ENCODE measurements around the gene ZFAND2A.
"Not testable (repeated sequence)": the region's sequence is repeated elsewhere in the genome, so short reads cannot be mapped to it uniquely, and the experiment has no call there.

ZFAND2A gene

GRCh38 chr7:1159891-1160669 lies at the start of gene ZFAND2A:
TSS of gene ZFAND2A (minus strand) at chr7:1160196. CDS start at chr7:1158212, 1,984 bp downstream.
- DNase-seq, result peak; percentile 98 to 99

DNA sequence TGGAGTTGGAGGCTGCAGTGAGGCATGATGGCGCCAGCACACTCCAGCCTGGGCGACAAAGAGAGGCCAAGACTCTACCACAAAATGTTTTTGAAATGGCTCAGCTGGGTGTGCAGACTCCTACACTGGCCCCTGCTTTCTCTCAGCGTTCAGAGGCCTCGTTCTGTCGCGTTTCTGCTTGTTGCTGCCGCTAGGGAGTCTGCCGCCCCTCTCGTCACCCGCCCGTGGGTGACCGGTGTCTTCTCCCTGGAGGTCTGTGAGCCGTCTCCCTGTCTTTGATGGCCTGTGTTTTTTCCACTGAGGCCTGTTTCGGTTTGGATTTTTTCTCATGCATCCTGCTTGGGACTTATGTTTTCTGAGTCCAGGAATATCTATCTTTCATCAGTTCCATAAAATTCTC lies 49.1 kb upstream of the ZFAND2A start:
- DNase-seq, result no peak

DNA sequence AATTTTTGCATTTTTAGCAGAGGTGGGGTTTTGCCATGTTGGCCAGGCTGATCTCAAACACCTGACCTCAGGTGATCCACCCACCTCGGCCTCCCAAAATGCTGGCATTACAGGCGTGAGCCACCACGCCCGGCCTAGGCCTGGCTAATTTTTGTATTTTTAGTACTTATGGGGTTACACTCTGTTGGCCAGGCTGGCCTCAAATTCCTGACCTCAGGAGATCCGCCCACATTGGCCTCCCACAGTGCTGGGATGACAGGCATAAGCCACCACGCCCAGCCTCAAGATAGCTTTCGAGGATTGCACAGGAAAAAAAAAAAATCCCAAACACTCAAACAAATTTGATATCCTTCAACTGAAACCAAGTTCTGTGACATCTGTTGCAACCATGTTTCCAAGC lies 45.7 kb upstream of the ZFAND2A start:
- DNase-seq, result not testable (repeated sequence)

DNA sequence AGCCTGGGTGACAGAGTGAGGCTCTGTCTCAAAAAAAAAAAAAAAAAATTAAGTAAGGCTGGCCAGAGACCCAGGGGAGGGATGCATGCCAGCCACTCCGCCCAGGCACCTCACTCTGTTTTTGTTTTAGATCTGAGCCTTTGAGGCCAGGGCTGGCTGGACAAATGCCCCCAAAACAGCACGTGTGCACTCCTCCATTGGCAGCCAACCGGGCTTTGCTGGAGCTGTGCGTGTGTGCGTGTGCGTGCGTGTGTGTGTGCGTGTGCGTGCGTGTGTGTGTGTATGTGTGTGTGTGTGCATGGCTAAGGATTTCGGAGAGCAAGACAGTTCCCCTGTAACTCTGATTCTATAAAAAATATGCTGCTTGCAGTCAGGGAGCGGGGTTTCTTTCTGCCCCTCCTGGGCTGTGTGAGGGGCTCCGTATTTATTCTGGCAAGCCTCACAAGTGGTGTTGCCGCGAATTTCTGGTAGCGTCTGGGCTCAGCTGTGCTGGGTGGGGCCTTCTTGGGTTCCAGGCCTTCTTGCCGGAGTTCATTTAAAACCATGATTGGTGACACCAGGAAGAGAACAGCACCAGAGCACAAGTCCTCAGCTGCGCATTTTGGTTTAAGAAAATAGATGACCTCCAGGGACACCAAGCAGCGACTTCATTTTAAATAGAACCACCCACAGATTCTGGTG lies 44.6 kb upstream of the ZFAND2A start:
- no peak for DNase-seq

DNA sequence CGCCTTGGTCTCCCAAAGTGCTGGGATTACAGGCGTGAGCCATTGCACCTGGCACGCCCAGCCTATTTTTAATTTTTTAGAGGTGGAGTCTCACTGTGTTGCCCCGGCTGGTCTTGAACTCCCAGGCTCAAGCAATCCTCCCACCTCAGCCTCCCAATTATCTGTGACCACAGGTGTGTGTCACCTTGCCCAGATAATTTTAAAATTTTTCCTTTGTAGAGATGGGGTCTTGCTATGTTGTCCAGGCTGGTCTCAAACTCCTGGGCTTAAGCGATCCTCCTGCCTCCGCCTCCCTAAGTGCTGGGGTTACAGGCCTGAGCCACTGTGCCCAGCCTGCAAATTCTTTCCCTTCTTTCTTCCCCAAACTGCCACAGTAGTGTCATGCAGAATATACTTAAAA lies 42.9 kb upstream of the ZFAND2A start:
- DNase-seq, result not testable (repeated sequence)

GRCh38 chr7:1201916-1202315 lies 41.9 kb upstream of the ZFAND2A start:
- DNase-seq, result no peak

DNA sequence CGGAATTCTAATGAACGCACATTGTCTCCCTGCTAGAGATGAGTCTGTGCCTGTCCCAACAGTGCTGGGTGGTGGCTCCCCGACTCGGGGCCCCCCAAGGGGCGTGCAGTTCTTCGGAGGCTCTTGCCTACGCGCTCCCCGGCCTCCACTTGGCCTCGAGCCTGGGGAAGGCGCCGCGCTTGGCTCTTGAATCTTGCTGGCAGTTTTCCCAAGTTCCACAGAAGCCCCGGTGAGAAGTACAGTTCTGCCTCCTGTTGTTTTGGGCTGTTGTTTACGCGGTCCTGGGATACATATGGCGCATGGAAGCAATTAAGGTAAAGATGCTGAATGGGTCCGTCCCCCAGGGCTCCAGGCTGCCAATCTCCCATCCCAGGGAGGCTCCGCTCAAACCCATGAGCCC lies 40.0 kb upstream of the ZFAND2A start:
- no peak for DNase-seq

- no peak for DNase-seq
Observed at GRCh38 chr7:1197997-1198625, 38.1 kb upstream of the ZFAND2A start.

- DNase-seq, result no peak
Observed at GRCh38 chr7:1196950-1197349, 37.0 kb upstream of the ZFAND2A start.

DNA sequence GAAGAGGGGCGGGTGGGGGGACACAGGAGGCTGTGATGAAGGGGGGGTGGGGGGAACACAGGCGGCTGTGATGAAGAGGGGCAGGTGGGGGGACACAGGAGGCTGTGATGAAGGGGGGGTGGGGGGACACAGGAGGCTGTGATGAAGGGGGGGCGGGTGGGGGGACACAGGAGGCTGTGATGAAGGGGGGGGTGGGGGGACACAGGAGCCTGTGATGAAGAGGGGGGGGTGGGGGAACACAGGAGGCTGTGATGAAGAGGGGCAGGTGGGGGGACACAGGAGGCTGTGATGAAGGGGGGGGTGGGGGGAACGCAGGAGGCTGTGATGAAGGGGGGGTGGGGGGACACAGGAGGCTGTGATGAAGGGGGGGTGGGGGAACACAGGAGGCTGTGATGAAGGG lies 36.4 kb upstream of the ZFAND2A start:
- not testable (repeated sequence) for DNase-seq

DNA sequence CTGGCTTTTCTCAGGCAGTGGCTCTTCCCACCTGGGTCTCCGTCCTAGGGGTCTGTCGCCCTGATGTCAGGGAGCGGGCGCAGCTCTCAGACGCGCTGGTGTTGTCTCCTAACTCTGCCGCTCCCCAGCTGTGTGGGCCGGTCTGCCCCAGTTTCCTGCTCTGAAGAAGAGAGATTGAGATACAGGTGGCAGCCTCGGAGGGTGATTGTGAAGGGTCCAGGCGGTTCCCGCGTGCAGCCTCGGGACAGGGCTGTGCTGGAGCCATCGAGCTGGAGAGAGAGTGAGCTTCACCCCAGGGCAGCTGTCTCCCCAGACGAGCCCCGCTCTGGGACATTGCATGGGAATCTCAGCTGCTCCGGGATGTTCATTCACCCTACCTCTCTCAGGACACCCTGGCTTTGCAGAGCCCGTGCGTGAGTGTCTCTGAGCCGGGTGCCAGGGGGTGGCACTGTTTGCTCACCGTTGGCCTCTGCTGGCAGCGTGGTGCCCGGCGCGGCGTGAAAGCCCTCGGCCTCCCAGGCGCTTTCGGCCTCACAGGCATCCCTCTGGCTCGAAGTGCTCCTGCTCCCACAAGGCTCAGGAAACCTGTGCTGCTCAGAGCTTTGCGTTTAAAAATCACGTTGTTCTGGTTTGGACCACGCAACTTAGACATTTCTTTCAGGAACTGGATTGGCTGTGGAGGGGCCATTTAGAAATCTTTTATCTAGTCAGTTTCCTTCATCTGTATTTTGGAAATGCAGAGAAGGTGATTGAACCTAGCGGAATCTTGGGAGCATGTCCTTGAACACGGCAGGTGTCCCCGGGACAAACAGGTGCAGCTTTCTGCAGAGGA lies 33.8 kb upstream of the ZFAND2A start:
- DNase-seq, result peak; percentile 18 to 28

DNA sequence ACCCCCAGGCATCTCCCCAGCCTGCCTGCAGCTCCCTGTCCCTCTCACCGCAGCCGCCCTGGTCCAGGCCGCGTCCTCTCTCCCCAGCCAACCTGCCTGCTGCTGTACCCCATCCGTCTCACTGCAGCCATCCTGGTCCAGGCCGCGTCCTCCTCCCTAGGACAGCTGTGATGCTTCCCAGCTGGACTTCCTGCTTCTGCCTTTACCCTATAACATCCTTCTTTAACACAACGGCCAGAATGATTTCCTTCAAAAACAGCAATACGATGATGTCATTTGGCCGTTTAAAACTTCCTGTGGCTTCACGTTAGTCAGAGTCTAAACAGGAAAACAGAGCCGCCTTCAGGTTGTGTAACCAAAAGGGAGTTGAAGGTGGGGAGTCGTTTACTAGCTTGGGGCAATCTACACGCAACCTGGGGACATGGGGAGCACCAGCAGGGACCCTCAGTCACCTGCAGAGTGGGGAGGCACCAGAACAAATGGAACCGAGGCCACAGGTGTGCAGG lies 32.2 kb upstream of the ZFAND2A start:
- DNase-seq, result no peak

DNA sequence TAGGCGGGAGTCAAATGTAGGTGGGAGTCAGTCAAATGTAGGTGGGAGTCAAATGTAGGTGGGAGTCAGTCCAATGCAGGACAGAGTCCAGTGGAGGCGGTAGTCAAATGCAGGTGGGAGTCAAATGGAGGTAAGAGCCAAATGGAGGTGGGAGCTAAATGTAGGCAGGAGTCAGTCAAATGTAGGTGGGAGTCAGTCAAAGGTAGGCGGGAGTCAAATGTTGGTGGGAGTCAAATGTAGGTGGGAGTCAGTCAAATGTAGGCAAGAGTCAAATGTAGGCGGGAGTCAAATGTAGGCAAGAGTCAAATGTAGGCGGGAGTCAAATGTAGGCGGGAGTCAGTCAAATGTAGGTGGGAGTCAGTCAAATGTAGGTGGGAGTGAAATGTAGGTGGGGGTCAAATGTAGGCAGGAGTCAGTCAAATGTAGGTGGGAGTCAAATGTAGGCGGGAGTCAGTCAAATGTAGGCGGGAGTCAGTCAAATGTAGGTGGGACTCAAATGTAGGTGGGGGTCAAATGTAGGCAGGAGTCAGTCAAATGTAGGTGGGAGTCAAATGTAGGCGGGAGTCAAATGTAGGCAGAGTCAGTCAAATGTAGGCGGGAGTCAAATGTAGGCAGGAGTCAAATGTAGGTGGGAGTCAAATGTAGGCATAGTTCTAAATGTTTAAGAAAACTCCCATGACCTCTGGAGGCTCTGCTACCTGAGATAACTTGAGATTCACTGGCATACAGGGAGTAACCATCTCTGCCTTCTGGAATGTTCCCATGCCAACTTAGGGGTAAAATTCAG lies 30.2 kb upstream of the ZFAND2A start:
- DNase-seq, result no peak

- no peak for DNase-seq
Observed at GRCh38 chr7:1188720-1189294, 28.8 kb upstream of the ZFAND2A start.

DNA sequence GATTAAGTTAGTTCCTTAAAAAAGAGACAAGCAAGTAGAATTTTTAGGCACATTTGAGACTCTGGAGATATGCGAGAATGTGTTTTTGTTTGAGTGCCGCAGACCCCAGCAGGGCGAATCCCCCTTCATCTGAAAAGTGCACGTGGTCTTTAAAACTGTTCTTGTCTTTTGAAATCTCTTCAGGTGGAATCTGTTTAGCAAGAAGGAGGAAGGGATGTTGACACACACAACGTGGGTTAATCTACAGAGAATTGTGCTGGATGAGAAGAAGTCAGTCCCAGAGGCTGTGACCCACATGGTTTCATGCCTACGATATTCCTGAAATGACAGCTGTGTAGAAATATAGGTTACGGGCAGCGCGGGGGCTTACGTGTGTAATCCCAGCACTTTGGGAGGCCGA lies 27.1 kb upstream of the ZFAND2A start:
- DNase-seq, result no peak

- DNase-seq, result no peak
Observed at GRCh38 chr7:1181640-1182039, 21.6 kb upstream of the ZFAND2A start.

DNA sequence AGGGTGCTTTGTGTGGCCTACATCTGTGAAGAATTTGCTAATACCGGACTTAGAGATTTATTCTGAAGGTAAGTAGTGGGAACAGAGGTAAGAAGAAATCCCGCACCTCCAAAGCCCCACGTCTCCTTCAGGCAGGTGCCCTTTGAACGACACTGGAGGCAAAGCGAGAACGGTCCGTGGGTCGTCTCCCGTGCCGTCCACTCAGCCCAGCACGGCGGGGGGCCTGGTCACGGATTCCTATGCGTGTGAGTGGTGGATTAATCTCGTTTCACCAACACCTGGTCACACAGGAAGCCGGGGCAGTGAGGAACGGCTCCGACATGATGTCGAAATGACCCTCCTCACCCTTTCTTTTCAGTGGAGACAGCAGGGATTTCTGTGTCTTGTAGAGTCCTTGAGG lies 21.0 kb upstream of the ZFAND2A start:
- no peak for DNase-seq

DNA sequence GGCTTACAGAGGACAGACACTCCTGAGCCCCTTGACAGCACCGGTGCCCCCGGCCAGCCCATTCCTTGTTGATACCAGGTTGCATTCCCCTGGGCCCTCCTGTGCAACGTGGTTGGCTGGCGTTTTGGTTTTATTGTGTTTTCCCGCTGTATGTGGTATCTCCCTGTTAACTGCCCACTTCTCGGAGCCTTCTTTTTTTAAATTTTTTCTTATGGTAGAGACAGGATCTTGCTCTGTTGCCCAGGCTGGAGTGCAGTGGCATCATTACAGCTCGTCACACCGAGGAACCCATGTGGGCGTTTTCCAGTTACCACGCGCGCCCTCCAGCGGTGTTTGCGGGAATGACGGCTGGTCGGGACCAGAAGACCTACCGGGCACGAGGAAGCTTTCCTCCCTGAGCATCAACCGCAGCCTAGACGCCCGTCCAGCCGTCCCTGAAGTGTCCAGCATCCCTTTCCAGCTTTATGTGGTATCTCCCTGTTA lies 16.9 kb upstream of the ZFAND2A start:
- DNase-seq, result peak; percentile 73 to 81

DNA sequence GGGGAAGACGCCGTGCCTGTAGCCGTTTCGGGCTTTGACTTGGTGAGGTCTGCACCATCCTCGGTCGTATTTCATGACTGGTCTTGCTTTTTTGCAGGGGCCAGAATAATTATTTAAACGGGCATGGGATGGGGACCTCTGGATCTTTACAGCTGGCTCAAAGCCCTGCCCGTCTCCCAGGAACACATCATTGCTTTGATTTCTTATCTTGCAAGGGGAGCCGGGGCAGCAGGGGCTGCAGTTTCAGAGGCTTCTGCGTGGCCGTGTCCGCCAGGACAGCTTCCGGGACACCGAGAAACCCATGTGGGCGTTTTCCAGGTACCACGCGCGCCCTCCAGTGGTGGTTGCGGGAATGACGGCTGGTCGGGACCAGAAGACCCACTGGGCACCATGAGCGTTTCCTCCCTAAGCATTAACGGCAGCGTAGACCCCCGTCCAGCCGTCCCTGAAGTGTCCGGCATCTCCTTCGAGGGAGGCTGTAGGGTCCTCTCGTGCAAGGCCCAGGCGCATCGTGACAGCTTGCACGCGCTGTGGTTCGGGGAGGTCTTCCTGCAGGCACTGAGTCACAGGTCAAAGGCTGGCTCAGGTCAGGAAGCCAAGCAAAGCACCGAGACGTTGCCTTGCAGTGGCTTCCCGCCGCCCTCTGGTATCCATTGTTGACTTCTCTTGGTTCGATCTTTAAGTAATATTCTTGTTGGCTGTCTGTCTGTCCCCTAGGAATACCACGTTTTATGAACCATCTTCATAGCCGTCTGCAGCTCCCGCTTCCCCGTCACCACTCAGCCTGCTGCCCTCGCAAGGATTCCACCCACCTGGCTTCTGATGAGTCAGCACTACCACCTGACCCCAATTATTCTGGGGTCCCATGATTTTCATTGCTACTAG lies 16.2 kb upstream of the ZFAND2A start:
- DNase-seq, result peak; percentile 60 to 81

GRCh38 chr7:1175597-1175966 lies 15.6 kb upstream of the ZFAND2A start:
- DNase-seq, result no peak

Data from stimulated activated CD4-positive, alpha-beta T cell treated with anti-CD3 and anti-CD28 coated beads, Interleukin-4, amount 100 ng/mL, for 4 hours (primary cell).